ENCODE data around the gene TBC1D2.
"Not testable (repeated sequence)": the region's sequence is repeated elsewhere in the genome, so short reads cannot be mapped to it uniquely, and the experiment has no call there.

Gene TBC1D2

DNA sequence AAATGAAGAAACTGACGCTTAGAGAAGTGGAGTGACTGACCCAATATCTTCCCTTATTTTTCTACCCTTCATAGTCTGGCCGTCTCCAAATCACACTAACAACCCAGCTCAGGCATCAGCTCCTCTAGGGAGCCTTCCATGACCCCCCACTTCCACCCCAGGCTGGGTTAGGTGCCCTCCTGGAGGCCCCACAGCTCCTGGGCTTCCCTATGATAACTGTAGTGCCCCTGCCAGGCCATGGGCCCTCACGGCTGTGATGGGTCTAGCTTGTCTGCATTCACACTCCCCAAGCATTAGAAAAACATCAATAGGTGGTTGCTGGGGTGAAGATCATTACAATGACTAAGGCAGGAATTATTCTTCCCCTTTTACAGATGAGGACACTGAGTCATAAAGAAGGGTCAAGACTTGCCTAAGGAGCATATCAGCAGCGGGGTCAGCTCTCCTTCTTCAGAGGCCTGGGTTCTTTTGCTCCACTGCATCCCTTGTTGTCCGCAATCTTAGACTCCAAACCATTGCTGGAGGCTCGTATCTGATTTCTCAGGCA is 70.4 kb downstream of the TBC1D2 start:
- Histone ChIP-seq H3K4me3 (ENCODE audit: low read length) (no peak overlapping the region), H3K36me3 (ENCODE audit: insufficient read depth, low read length) (no peaks in the 10 kb centered on the region), H3K4me1 (ENCODE audit: insufficient read depth, low read length) (no peaks in the 10 kb centered on the region), H2AFZ (ENCODE audit: low read depth, low read length) (no peak overlapping the region), H3K9me3 (ENCODE audit: low read length) (no peaks in the 10 kb centered on the region), H3K27me3 (ENCODE audit: insufficient read depth, low read length) (peaks cover 8% of the 10 kb centered on the region)

DNA sequence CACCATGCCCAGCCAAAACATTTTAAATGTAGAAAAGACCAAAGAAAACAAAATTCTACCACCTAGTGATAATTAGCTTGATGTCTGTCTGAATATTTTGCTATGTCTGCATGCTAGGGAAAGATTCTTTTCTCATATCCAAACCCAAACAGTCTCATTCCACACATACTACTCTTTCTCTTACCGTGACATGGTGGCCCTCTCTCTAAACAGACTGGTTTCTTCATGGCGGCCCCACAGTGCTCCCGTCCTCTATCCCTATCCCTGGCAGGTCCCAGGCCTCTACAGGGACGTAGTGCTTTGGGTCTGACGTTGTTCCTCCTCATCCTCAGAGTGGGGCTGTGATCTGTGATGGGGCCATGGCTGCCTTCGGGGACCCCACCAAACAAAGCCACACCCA is 71.1 kb downstream of the TBC1D2 start:
- H3K9me3 ChIP-seq (ENCODE audit: low read length), result no peaks in the 10 kb centered on the region
- no peak overlapping the region for H2AFZ ChIP-seq (ENCODE audit: low read depth, low read length)
- H3K4me1 ChIP-seq (ENCODE audit: insufficient read depth, low read length), result no peaks in the 10 kb centered on the region
- no peaks in the 10 kb centered on the region for H3K36me3 ChIP-seq (ENCODE audit: insufficient read depth, low read length)
- peaks cover 6% of the 10 kb centered on the region for H3K27me3 ChIP-seq (ENCODE audit: insufficient read depth, low read length)
- H3K4me3 ChIP-seq (ENCODE audit: low read length), result no peak overlapping the region

DNA sequence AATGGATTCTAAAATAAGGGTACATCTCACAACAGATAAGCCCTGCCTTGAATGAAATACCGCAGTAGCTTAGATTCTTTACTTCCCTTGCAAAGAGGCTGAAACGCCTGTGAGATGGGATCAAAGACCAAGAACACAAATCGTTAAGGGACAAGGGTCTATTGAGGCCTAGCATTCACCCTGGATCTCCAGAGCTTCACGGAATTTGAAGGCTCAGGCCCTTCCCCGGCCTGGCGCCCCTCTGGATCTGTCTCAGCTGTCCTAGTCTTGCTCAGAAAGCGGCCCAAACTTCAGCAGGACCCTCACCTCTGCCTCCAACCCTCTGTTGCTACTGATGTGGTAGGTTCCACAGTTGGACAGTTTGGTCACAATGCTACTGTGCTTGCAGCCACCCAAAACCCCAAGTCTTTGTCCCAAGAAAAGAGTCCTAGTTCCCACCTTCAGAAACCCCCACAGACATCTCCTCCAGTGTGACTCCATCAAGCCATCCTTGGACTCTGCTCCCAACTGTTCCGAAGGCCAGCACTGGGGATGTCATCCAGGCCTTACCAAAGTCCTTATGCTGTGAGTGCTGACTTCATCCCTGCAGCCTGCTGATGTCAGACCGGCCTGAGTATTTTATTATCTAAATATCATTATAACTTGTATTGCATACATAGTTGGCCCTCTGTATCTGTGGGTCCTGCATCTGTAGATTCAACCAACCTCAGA is 72.4 kb downstream of the TBC1D2 start:
- Histone ChIP-seq H3K36me3 (ENCODE audit: insufficient read depth, low read length) (no peaks in the 10 kb centered on the region), H2AFZ (ENCODE audit: low read depth, low read length) (no peak overlapping the region), H3K4me1 (ENCODE audit: insufficient read depth, low read length) (no peaks in the 10 kb centered on the region), H3K9me3 (ENCODE audit: low read length) (no peaks in the 10 kb centered on the region), H3K4me3 (ENCODE audit: low read length) (no peak overlapping the region), H3K27me3 (ENCODE audit: insufficient read depth, low read length) (peaks cover 5% of the 10 kb centered on the region)

DNA sequence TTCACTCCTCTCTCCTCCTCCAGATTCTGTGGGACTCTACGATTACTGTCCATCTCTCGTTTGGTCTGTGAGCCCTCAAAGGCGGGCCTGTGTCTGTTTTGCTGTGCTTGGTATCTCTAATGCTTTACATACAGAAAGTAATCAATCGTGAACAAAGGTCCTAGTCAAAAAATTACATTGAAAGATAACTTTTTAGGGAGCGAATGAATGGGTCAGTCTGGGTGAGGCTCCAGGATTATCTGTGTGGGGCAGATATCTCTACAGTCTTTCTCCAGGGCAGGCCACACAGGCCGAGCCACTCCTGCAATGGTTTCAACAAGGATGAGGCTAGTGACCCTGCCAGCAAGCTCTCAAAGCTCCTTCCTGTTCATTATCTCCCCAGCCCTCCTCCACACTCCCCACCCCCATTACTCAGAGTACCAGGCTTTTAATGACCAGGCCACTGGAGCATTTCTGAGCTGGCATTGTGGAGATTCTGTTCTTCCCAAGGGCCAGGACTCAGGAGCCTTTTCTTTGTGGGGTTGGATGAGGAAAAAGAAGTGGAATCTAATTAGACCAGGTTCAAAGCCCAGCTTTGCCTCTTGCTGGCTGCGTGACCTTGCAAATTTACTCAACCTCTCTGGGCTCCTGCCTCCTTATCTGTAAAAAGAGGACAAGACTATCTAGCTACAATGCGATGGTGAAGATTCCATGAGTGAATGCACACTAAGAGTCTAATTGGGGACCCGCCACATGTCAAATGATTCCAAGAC is 73.2 kb downstream of the TBC1D2 start:
- no peaks in the 10 kb centered on the region for H3K4me1 ChIP-seq (ENCODE audit: insufficient read depth, low read length)
- peaks cover 5% of the 10 kb centered on the region for H3K27me3 ChIP-seq (ENCODE audit: insufficient read depth, low read length)

DNA sequence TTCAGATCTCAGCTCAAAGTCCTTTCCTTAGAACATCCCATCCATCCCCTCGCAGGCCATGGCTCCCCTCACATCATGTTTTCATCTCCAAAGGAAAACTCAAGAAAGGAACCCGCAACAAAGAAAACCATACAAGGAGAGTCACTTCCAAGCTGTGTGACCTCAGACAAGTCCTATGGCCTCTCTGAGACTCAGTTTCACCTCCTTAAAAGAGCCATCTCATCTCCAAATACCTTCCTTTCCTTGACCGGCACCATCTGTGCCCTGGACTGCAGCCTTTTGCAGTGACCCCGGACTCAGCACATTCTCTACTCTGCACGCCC is 73.7 kb downstream of the TBC1D2 start:
- Histone ChIP-seq H3K4me3 (ENCODE audit: low read length) (no peak overlapping the region), H3K27me3 (ENCODE audit: insufficient read depth, low read length) (peaks cover 8% of the 10 kb centered on the region), H2AFZ (ENCODE audit: low read depth, low read length) (no peak overlapping the region), H3K4me1 (ENCODE audit: insufficient read depth, low read length) (no peaks in the 10 kb centered on the region), H3K36me3 (ENCODE audit: insufficient read depth, low read length) (no peaks in the 10 kb centered on the region), H3K9me3 (ENCODE audit: low read length) (no peaks in the 10 kb centered on the region)

More for the DNA sequence above, 73.2 kb downstream of the TBC1D2 start:
- Histone ChIP-seq H3K4me3 (ENCODE audit: low read length) (no peak overlapping the region), H2AFZ (ENCODE audit: low read depth, low read length) (no peak overlapping the region), H3K9me3 (ENCODE audit: low read length) (no peaks in the 10 kb centered on the region), H3K36me3 (ENCODE audit: insufficient read depth, low read length) (no peaks in the 10 kb centered on the region)

DNA sequence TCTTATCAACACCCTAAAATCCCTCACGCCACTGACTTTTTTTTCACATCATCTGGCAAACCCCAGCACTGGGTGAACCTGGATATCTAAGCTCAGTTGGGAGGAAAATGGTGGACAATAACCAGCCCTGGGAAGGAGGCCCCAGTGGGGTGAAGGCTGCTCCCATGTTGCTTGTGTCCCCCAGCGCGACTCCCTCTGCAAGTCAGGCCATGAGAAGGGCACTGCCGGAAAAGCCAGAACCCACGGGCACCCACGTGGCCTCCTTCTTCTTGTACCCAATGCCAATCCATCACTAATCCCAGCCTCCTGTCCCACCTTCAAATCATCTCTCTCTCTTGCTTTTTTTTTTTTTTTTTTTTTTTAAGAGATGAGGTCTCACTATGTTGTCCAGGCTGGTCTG is 74.5 kb downstream of the TBC1D2 start:
- H3K27me3 ChIP-seq (ENCODE audit: insufficient read depth, low read length), result peaks cover 9% of the 10 kb centered on the region
- no peaks in the 10 kb centered on the region for H3K9me3 ChIP-seq (ENCODE audit: low read length)
- no peak overlapping the region for H2AFZ ChIP-seq (ENCODE audit: low read depth, low read length)
- no peaks in the 10 kb centered on the region for H3K4me1 ChIP-seq (ENCODE audit: insufficient read depth, low read length)
- H3K4me3 ChIP-seq (ENCODE audit: low read length), result no peak overlapping the region
- no peaks in the 10 kb centered on the region for H3K36me3 ChIP-seq (ENCODE audit: insufficient read depth, low read length)

DNA sequence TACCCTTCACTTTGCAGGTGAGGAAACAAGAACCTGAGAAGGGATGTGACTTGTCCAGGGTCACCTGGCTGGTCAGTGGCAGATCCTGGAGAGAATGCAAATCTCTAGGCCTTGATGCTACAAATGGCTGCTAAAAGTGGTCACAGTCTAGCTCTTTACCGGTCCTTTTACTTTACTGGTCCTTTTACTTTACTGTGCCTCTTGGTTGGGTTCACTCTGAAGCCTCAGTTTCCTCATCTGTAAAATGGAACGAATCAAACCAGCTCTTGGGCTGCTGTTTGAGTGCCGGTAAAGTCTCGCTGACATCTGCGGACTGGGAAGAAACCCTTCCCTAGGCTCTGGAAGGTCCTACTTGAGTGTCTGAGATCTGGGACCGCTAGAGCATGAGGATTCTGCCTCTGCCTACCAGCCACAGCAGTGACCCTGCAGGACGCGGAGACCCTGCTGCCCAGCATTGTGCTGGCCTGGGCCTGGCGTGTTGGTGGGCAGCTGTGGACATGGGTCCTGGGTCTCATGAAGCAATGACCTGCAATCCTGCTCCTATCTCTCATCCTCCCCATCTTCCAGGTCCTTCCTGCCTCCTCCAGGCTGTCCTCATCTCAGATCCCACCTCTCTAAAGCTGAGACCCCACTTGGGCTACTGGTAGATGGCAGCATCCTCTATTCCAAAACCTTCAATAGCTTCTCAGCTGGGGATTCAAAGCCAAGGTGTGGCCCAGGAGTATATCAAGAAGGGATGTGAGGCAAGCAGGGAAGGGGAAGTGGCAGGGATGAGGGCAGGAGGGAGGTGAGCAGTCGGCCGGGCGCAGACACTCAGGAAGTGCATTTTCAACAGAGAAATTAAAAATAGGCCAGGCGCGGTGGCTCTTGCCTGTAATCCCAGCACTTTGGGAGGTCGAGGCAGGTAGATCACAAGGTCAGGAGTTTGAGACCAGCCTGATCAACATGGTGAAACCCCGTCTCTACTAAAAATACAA is 76.3 kb downstream of the TBC1D2 start:
- Histone ChIP-seq H3K9me3 (ENCODE audit: low read length) (no peaks in the 10 kb centered on the region), H3K4me1 (ENCODE audit: insufficient read depth, low read length) (peaks cover 8% of the 10 kb centered on the region), H3K4me3 (ENCODE audit: low read length) (no peak overlapping the region), H3K27me3 (ENCODE audit: insufficient read depth, low read length) (peaks cover 9% of the 10 kb centered on the region), H2AFZ (ENCODE audit: low read depth, low read length) (no peak overlapping the region), H3K36me3 (ENCODE audit: insufficient read depth, low read length) (no peaks in the 10 kb centered on the region)

DNA sequence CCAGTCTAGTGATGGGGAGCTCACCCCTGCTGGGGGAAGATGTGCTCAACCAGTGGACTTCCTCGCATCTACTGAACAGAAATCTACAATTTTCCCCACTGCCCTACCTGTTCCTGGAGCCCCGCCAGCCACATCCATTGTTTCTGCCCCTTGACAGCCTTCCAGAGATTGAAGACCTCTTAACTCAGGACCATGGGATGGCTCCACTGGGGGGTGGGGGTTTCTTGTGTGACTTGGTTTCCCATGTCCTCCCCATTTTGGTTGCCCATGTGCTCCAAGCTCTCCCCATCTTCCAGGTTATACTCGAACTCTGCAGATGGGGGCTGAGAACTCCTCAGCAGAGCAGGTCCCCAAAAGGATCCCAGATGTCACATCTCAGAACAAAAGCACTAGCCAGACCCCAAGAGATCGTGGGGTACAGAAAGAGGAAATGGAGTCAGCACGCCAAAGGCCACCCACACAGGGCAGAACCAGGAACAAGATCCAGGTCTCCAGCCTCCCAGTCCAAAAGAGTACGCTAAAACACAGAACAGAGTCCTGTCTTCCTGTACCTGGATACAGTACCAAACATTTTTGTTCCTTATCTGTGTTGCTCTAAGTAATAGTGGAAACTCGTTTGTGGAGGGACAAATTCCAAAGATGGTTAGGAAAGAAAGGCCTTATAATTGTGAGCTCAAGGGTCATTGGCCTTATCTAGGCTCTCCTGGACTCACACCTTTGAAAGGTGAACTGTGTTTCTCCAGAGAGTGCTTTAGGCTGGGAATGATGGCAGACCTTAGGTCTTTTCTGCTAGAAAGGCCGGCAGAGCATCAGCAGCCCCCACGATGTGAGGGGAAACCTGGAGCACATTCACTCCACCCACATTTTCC is 78.8 kb downstream of the TBC1D2 start:
- no peaks in the 10 kb centered on the region for H3K9me3 ChIP-seq (ENCODE audit: low read length)
- H3K4me3 ChIP-seq (ENCODE audit: low read length), result no peak overlapping the region
- H3K36me3 ChIP-seq (ENCODE audit: insufficient read depth, low read length), result no peaks in the 10 kb centered on the region
- H3K4me1 ChIP-seq (ENCODE audit: insufficient read depth, low read length), result peaks cover 8% of the 10 kb centered on the region
- H2AFZ ChIP-seq (ENCODE audit: low read depth, low read length), result no peak overlapping the region
- H3K27me3 ChIP-seq (ENCODE audit: insufficient read depth, low read length), result peaks cover 15% of the 10 kb centered on the region

DNA sequence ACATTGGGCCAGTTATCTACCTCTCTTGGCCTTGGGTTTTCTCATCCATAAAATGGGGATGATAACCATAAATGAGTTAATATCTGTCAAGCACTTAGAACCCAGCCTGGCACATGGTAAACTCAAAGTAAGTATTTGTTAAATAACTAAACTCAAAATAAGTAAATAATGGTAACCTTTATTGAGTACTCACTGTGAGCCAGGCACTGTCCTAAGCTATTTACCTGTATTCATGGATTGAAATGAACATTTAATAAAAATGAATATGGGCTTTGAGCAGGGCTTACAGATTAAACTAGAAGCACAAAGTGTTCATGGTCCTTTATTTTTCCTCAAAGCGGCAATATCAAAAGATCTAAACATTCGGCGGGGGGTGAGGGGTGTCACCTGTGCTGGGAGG is 79.7 kb downstream of the TBC1D2 start:
- Histone ChIP-seq H3K9me3 (ENCODE audit: low read length) (no peaks in the 10 kb centered on the region), H2AFZ (ENCODE audit: low read depth, low read length) (no peak overlapping the region), H3K36me3 (ENCODE audit: insufficient read depth, low read length) (no peaks in the 10 kb centered on the region), H3K4me3 (ENCODE audit: low read length) (no peak overlapping the region), H3K4me1 (ENCODE audit: insufficient read depth, low read length) (peaks cover 8% of the 10 kb centered on the region), H3K27me3 (ENCODE audit: insufficient read depth, low read length) (peaks cover 18% of the 10 kb centered on the region)

DNA sequence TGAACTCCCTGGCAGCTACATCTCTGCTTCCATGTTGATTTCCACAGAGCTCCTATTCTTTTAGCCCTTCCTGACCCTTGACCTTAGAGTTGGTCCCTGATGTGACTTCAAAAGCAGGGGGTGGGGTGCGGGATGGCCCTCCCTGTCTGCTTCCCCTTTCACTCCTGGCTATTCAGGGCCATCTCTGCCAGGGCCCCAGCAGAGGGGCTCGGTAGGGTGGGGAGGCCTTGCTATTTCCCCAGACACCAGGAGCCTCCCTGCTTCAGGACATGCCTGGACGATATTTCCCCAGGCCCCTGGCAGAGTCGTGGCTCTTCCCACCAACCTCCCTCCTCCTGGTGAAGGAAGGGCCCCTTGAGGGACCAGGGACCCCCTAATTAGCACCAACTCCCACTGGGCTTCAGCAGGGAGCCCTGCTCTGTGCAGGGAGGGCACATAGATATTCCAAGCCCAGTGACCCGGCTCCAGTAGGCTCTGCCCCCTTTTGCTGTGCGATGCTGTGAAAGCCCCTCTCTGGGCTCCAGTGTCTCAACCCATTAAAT is 80.3 kb downstream of the TBC1D2 start:
- Histone ChIP-seq H2AFZ (ENCODE audit: low read depth, low read length) (no peak overlapping the region), H3K4me1 (ENCODE audit: insufficient read depth, low read length) (peaks cover 8% of the 10 kb centered on the region), H3K36me3 (ENCODE audit: insufficient read depth, low read length) (no peaks in the 10 kb centered on the region), H3K4me3 (ENCODE audit: low read length) (no peak overlapping the region), H3K9me3 (ENCODE audit: low read length) (no peaks in the 10 kb centered on the region), H3K27me3 (ENCODE audit: insufficient read depth, low read length) (peaks cover 21% of the 10 kb centered on the region)

DNA sequence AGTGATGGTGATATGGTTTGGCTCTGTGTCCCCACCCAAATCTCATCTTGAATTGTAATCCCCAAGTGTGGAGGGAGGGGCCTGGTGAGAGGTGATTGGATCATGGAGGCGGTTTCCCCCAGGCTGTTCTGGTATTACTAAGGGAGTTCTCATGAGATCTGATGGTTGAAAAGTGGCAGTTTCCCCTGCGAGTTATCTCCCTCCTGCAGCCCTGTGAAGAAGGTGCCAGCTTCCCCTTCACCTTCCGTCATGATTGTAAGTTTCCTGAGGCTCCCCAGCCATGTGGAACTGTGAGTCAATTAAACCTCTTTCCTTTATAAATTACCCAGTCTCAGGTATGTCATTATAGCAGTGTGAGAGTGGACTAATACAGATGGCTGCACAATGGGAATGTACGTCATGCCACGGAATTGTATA is 80.9 kb downstream of the TBC1D2 start:
- H3K27me3 ChIP-seq (ENCODE audit: insufficient read depth, low read length), result peaks cover 26% of the 10 kb centered on the region
- H3K36me3 ChIP-seq (ENCODE audit: insufficient read depth, low read length); H3K9me3 ChIP-seq (ENCODE audit: low read length); H3K4me3 ChIP-seq (ENCODE audit: low read length); H3K4me1 ChIP-seq (ENCODE audit: insufficient read depth, low read length); H2AFZ ChIP-seq (ENCODE audit: low read depth, low read length): not testable (repeated sequence)

DNA sequence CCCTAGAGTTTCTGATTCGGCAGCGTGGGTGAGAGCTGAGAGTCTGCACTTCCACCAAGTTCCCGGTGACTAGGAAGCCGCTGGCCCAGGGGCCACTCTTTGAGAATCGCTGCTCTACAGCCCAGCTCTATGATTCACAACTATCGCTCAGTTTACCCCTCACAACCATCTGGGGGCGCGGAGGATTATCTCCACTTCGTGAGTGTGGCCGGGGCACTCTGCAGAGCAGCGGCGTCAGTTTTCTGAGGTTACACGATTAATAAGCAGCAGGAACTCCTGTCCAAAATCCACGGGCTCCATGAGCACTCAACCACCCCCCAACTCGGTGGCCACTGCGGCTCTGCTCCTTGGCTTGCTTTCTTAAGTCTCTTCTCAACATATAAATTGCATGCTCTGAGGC is 82.3 kb downstream of the TBC1D2 start:
- H3K27me3 ChIP-seq (ENCODE audit: insufficient read depth, low read length), result peaks cover 35% of the 10 kb centered on the region
- no peaks in the 10 kb centered on the region for H3K36me3 ChIP-seq (ENCODE audit: insufficient read depth, low read length)
- no peak overlapping the region for H3K4me3 ChIP-seq (ENCODE audit: low read length)
- H2AFZ ChIP-seq (ENCODE audit: low read depth, low read length), result no peak overlapping the region
- H3K9me3 ChIP-seq (ENCODE audit: low read length), result no peaks in the 10 kb centered on the region
- peaks cover 8% of the 10 kb centered on the region for H3K4me1 ChIP-seq (ENCODE audit: insufficient read depth, low read length)

Measured in neuron (in vitro differentiated cells).